Psoas muscle (tissue), 8 donors: Measurements from ENCODE around the gene C2orf68. TPM values are rescaled to one million over a fixed set of nuclear protein-coding genes. Genes with fewer than 3 reads are reported as not detected.
"Not testable (repeated sequence)": the region's sequence is repeated elsewhere in the genome, so short reads cannot be mapped to it uniquely, and the experiment has no call there.

Experiments
- ATAC-seq, 4 donors: fragments of 200-7000 bp; cut with Tn5 transposase; one replicate each; pipeline ENCODE4 v1.9.1; 2020; ENCODE audit warnings: moderate library complexity in 3 of 4, mild to moderate bottlenecking in 2 of 4
- DNase-seq, 2 donors: peaks; one replicate each; pipeline ENCODE4 v3.0.0-alpha.2; 2020
- H3K27ac ChIP-seq: fragments of 200-600 bp; one replicate; pipeline ENCODE4 v1.8.0; 2022
- H3K27me3 ChIP-seq, 3 donors: fragments of 200-600 bp in 1 of 3; one replicate each; pipeline versions ENCODE4 v1.6.1 to v1.8.0; 2013 to 2022; ENCODE audit warnings: low read length in 2 of 3, mild to moderate bottlenecking in 2 of 3, moderate library complexity in 1 of 3; ENCODE audit not compliant: insufficient read depth in 3 of 3
- H3K36me3 ChIP-seq, 2 donors: fragments of 200-600 bp in 1 of 2; one replicate each; pipeline versions ENCODE4 v1.6.1 to v1.8.0; 2013 to 2022; ENCODE audit warnings: low read depth in 1 of 2, mild to moderate bottlenecking in 1 of 2, moderate library complexity in 1 of 2; ENCODE audit not compliant: insufficient read depth in 1 of 2
- H3K4me1 ChIP-seq: fragments of 200-600 bp; one replicate; pipeline ENCODE4 v1.8.0; 2022
- H3K4me3 ChIP-seq: fragments of 200-600 bp; one replicate; pipeline ENCODE4 v1.8.0; 2022; ENCODE audit warnings: mild to moderate bottlenecking
- H3K9me3 ChIP-seq: fragments of 200-600 bp; one replicate; pipeline ENCODE4 v1.8.0; 2022
- WGBS, 3 donors: extraction: QIAGEN DNeasy Blood & Tissue Kit; methylation state at CpG; one replicate each; pipeline versions ENCODE4 v1.1.6 to v1.1.7; 2013; 5-methylcytosine and 5-hydroxymethylcytosine counted together
- intact Hi-C, 2 donors: fragments of 100-400 bp; cut with DNase I; formaldehyde crosslinking; loops; one replicate each; pipeline versions ENCODE4 v1.11.0 to v1.14.2; 2022
- polyA plus RNA-seq, 3 donors: library from polyadenylated mRNA; stranded (reverse); fragments of 200-250 nt; gene quantifications; one replicate each; pipeline ENCODE4 v1.2.3, GENCODE V29; 2013
- total RNA-seq, 4 donors: library from RNA; stranded (reverse); fragmentation: NEBNext Ultra II Directional in 2 of 4; extraction: Animal tissue kit (Norgen Biotek cat#: 25700) in 2 of 4; gene quantifications; one replicate each; pipeline versions ENCODE4 v1.2.1 to v1.2.4, GENCODE V29; 2021 to 2023
- TF ChIP-seq, protein P1 (sequence below): fragments of 200-600 bp; IDR thresholded peaks from one replicate; pipeline ENCODE4 v1.8.0; 2022; ENCODE audit warnings: antibody characterized with exemption
- donor health status: healthy with polysubstance abuse.
- donor health status: DM: no; HTN: no; CAD: no; lungs with moderate emphysema.
- donor health status: Bipolar disorder and iron deficiency.
- donor health status: healthy.
- donor health status: DM: yes; HTN: yes; CAD: no.
- donor health status: DM: no; HTN: no; CAD: no.
- donor health status: DM: no; HTN: no; CAD: no.
- donor health status: DM: yes; HTN: yes; CAD: no.

Gene C2orf68
- total and polyA plus RNA-seq, 7 donors = 26.9 to 76.0 (median 45.6) TPM

DNA sequence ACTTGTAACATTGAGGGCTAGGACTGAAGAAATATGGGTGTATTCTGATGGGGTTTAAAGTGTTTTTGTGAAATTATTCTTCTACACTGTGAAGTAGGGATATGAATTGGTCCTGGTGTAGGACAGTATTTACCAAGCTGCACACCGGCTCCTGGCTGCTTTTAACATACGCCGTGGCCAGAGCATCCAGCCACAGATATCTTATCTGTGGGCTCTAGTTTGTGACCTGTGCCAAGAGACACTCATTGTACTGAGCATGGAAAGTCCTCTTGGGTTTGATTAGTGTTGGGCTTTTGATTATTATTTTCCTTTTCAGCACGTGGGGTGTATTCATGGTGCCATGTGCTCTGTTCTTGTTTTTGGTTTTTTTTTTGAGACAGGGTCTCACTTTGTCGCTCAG, 12.1 kb upstream of the C2orf68 start:
- no peak for DNase-seq
- no peaks in the 10 kb centered on the region for H3K9me3 ChIP-seq
- H3K36me3 ChIP-seq = peaks cover 11 to 100% of the 10 kb centered on the region in 2 donors
- no peak overlapping the region for H3K27ac ChIP-seq
- H3K27me3 ChIP-seq = no peaks in the 10 kb centered on the region
- no peaks in the 10 kb centered on the region for H3K4me1 ChIP-seq
- TF ChIP-seq, protein P1, sequence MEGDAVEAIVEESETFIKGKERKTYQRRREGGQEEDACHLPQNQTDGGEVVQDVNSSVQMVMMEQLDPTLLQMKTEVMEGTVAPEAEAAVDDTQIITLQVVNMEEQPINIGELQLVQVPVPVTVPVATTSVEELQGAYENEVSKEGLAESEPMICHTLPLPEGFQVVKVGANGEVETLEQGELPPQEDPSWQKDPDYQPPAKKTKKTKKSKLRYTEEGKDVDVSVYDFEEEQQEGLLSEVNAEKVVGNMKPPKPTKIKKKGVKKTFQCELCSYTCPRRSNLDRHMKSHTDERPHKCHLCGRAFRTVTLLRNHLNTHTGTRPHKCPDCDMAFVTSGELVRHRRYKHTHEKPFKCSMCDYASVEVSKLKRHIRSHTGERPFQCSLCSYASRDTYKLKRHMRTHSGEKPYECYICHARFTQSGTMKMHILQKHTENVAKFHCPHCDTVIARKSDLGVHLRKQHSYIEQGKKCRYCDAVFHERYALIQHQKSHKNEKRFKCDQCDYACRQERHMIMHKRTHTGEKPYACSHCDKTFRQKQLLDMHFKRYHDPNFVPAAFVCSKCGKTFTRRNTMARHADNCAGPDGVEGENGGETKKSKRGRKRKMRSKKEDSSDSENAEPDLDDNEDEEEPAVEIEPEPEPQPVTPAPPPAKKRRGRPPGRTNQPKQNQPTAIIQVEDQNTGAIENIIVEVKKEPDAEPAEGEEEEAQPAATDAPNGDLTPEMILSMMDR = no peak
- H3K4me3 ChIP-seq = no peak overlapping the region
- no peak for ATAC-seq
- intact Hi-C loops = loop anchor here in 1 of 2 donors (10.0 kb wide), 2 partner anchors 461 to 541 kb away; no protein-coding TSS in a partner anchor
- 88 to 93% (median 93%) methylated on average over 5 of the region's 5 CpGs for WGBS, 3 donors

DNA sequence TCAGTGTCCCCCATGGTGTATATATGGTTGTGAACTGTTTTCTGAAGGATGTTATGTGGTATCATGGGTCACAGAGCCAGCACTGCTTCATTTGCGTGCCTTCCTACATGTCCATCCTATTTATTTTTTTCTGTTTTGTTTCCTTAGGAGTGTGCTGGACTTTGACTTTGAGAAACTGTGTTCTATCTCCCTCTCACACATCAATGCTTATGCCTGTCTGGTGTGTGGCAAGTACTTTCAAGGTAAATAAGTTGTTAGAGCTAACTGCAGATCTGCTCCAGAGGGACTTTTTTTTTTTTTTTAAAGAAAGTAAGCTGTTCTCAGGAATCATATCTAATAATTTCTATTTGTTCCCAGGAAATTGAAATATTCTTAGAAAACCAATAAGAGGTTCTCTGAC, 9.5 kb upstream of the C2orf68 start:
- ATAC-seq = no peak
- TF ChIP-seq, protein P1 = no peak
- 91 to 96% (median 93%) methylated on average over 1 of the region's 1 CpG for WGBS, 3 donors
- H3K27ac ChIP-seq = no peak overlapping the region
- H3K36me3 ChIP-seq = peaks cover 16 to 81% of the 10 kb centered on the region in 2 donors
- H3K9me3 ChIP-seq = no peaks in the 10 kb centered on the region
- H3K27me3 ChIP-seq = no peaks in the 10 kb centered on the region
- peaks cover 16% of the 10 kb centered on the region for H3K4me1 ChIP-seq
- intact Hi-C loops = loop anchor here in 1 of 2 donors (10.0 kb wide), 2 partner anchors 463 to 543 kb away; no protein-coding TSS in a partner anchor
- DNase-seq = no peak
- H3K4me3 ChIP-seq = no peak overlapping the region

DNA sequence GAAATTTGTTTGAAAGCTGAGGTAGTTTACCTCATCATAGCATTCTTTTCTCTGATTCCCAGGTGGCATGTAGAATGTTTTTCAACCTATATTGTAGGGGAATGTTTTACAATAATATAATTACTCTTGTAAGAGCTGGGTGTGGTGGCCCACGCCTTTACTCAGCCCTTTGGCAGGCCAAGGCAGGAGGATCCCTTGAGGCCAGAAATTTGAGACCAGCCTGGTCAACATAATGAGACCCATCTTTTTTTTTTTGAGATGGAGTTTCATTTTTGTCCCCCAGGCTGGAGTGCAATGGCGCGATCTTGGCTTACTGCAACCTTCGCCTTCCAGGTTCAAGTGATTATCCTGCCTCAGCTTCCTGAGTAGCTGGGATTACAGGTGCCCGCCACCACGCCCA, 7.8 kb upstream of the C2orf68 start:
- Histone ChIP-seq H3K4me3 (no peak overlapping the region), H3K9me3 (no peaks in the 10 kb centered on the region), H3K4me1 (peaks cover 17% of the 10 kb centered on the region), H3K36me3 (peaks cover 16 to 64% of the 10 kb centered on the region in 2 donors), H3K27me3 (no peaks in the 10 kb centered on the region), H3K27ac (no peak overlapping the region)
- 81 to 87% (median 83%) methylated on average over 6 of the region's 6 CpGs for WGBS, 3 donors
- intact Hi-C loops = loop anchor here in 1 of 2 donors (10.0 kb wide), 2 partner anchors 465 to 545 kb away; no protein-coding TSS in a partner anchor
- TF ChIP-seq, protein P1 = no peak
- DNase-seq (no peak), ATAC-seq (no peak)

DNA sequence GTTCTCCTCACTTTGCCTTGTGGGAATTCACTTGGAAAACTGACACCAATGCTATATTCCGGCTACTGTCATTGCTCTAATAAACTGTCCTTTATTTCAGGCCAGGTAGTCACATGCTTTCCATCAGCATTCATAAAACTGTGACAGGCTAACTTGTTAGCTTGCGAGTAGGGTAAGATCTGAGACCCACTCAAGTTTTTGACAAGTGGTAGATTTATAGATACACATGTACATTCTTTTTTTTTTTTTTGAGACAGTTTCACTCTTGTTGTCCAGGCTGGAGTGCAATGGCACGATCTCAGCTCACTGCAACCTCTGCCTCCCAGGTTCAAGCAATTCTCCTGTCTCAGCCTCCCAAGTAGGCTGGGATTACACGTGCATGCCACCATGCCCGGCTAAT, 5.9 kb upstream of the C2orf68 start:
- H3K9me3 ChIP-seq, ATAC-seq, intact Hi-C loops, H3K27me3 ChIP-seq, DNase-seq: not testable (repeated sequence)
- peak overlapping the region; percentile 93 for H3K4me3 ChIP-seq
- WGBS, 3 donors = 53 to 58% (median 56%) methylated on average over 5 of the region's 5 CpGs
- peaks cover 32% of the 10 kb centered on the region for H3K4me1 ChIP-seq
- peaks cover 12 to 45% of the 10 kb centered on the region in 2 donors for H3K36me3 ChIP-seq
- peak overlapping the region; percentile 95 for H3K27ac ChIP-seq

DNA sequence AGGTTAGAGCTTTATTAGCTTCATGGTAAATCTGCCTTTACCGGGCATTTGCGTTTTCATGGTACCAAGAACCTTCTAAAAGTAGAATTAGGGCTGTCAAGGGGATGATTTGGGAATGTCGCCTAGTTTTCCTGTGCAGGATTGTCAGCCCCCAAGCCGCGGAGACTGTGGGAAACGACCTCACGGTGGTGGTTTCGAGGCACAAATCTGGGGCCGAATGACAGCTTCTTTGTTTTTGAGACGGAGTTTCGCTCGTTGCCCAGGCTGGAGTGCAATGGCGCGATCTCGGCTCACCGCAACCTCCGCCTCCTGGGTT, 3.5 kb upstream of the C2orf68 start:
- DNase-seq (no peak), ATAC-seq (no peak)
- H3K4me3 ChIP-seq = peak overlapping the region; percentile 93
- WGBS, 3 donors = 87 to 90% (median 87%) methylated on average over 17 of the region's 17 CpGs
- H3K27ac ChIP-seq = peak overlapping the region; percentile 95
- peaks cover 5 to 21% of the 10 kb centered on the region in 2 donors for H3K36me3 ChIP-seq
- no peaks in the 10 kb centered on the region for H3K9me3 ChIP-seq
- TF ChIP-seq, protein P1 = no peak
- intact Hi-C loops = loop anchor here in 1 of 2 donors (2.0 kb wide), 1 partner anchor 15 kb away; no protein-coding TSS in a partner anchor
- H3K27me3 ChIP-seq = no peaks in the 10 kb centered on the region
- H3K4me1 ChIP-seq = peaks cover 41% of the 10 kb centered on the region

DNA sequence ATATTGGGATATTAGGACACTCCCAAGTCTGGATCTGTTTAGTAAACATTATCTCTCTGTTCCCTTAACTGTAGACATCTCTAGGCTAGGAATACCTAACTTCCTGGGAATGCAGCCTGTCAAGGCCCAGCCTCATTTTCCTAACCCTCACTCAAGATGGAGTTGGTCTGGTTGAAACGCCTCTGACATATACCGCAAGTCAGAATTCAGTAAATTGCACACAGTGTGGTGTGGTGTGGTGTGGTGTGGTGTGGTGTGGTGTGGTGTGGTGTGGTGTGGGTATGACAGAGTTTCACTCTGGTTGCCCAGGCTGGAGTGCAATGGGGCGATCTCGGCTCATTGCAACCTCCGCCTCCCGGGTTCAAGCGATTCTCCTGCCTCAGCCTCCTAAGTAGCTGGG, 2.9 kb upstream of the C2orf68 start:
- DNase-seq, H3K9me3 ChIP-seq, ATAC-seq, H3K4me3 ChIP-seq, H3K27me3 ChIP-seq: not testable (repeated sequence)
- Histone ChIP-seq H3K27ac (peak overlapping the region; percentile 95), H3K36me3 (peaks cover 5 to 15% of the 10 kb centered on the region in 2 donors), H3K4me1 (peaks cover 42% of the 10 kb centered on the region)
- intact Hi-C loops = loop anchor here in 1 of 2 donors (2.0 kb wide), 1 partner anchor 14 kb away; no protein-coding TSS in a partner anchor
- 86 to 95% (median 93%) methylated on average over 7 of the region's 7 CpGs for WGBS, 3 donors
